MCF 10A (cell line): ENCODE measurements around the gene CMYA5. TPM values are rescaled to one million over a fixed set of nuclear protein-coding genes. Genes with fewer than 3 reads are reported as not detected.

ENCODE experiments used
- BruUV-seq: library from RNA; stranded (reverse); fragments of 400-500 nt; replicated peaks from 2 replicates; lab custom pipeline; 2021; lab: Mats Ljungman, UMichigan
- CTCF ChIA-PET: fragments of 300-600 bp; sonication (Branson Sonifier 250); formaldehyde crosslinking; extraction: SDS; loops from one replicate; lab custom pipeline; 2021; ENCODE audit warnings: antibody characterized with exemption, inconsistent platforms; lab: Yijun Ruan, JAX
- POLR2A ChIA-PET: fragments of 300-600, 350-650 bp; sonication (Branson Sonifier 250); formaldehyde crosslinking; extraction: SDS; loops from one replicate; lab custom pipeline; 2020; ENCODE audit warnings: antibody characterized with exemption, inconsistent platforms; lab: Yijun Ruan, JAX
- DNase-seq: peaks from one replicate; pipeline ENCODE4 v3.0.0-alpha.2; 2018; ENCODE audit not compliant: unreplicated experiment
- H3K27ac Mint-ChIP-seq: one replicate; pipeline ENCODE4 v1.8.0; 2022; ENCODE audit warnings: mild to moderate bottlenecking, low read depth, mixed read lengths; ENCODE audit not compliant: unreplicated experiment
- H3K27me3 Mint-ChIP-seq: one replicate; pipeline ENCODE4 v1.8.0; 2022; ENCODE audit warnings: mixed read lengths; ENCODE audit not compliant: insufficient read depth, unreplicated experiment
- H3K36me3 Mint-ChIP-seq: one replicate; pipeline ENCODE4 v1.8.0; 2022; ENCODE audit warnings: mild to moderate bottlenecking, moderate library complexity, mixed read lengths; ENCODE audit not compliant: insufficient read depth, unreplicated experiment
- H3K4me1 Mint-ChIP-seq: one replicate; pipeline ENCODE4 v1.8.0; 2022; ENCODE audit warnings: mixed read lengths; ENCODE audit not compliant: insufficient read depth, unreplicated experiment
- H3K4me3 Mint-ChIP-seq: one replicate; pipeline ENCODE4 v1.8.0; 2022; ENCODE audit warnings: mild to moderate bottlenecking, moderate library complexity, mixed read lengths; ENCODE audit not compliant: unreplicated experiment
- H3K9me3 Mint-ChIP-seq: one replicate; pipeline ENCODE4 v1.8.0; 2022; ENCODE audit warnings: mixed read lengths; ENCODE audit not compliant: unreplicated experiment
- intact Hi-C: fragments of 100-400 bp; cut with micrococcal nuclease; formaldehyde crosslinking; loops from 2 replicates; pipeline ENCODE4 v1.14.1; 2022
- total RNA-seq: library from RNA; stranded (reverse); gene quantifications from 2 replicates; pipeline ENCODE4 v1.2.3, GENCODE V29; 2022
- TF ChIP-seq, protein P1 (sequence below): fragments of 200-600 bp; IDR thresholded peaks from one replicate; pipeline ENCODE4 v1.8.0; 2022; ENCODE audit warnings: antibody characterized with exemption, mild to moderate bottlenecking; ENCODE audit not compliant: unreplicated experiment

Gene CMYA5
- total RNA-seq, 1 experiment from 2014 or later, result 0.61 TPM

- Mint-ChIP-seq H3K27me3 (peaks cover 13% of the 10 kb centered on the region), H3K36me3 (no peaks in the 10 kb centered on the region), H3K4me1 (no peaks in the 10 kb centered on the region), H3K27ac (no peak overlapping the region), H3K9me3 (no peaks in the 10 kb centered on the region), H3K4me3 (no peak overlapping the region)
- TF ChIP-seq, protein P1, sequence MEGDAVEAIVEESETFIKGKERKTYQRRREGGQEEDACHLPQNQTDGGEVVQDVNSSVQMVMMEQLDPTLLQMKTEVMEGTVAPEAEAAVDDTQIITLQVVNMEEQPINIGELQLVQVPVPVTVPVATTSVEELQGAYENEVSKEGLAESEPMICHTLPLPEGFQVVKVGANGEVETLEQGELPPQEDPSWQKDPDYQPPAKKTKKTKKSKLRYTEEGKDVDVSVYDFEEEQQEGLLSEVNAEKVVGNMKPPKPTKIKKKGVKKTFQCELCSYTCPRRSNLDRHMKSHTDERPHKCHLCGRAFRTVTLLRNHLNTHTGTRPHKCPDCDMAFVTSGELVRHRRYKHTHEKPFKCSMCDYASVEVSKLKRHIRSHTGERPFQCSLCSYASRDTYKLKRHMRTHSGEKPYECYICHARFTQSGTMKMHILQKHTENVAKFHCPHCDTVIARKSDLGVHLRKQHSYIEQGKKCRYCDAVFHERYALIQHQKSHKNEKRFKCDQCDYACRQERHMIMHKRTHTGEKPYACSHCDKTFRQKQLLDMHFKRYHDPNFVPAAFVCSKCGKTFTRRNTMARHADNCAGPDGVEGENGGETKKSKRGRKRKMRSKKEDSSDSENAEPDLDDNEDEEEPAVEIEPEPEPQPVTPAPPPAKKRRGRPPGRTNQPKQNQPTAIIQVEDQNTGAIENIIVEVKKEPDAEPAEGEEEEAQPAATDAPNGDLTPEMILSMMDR, result no peak
- BruUV-seq, result no TSS peak
- ChIA-PET POLR2A (interaction anchor here (0.6 kb wide), 1 partner anchor 379 kb away, joined by 3 read pairs; no protein-coding TSS in a partner anchor), CTCF (no interaction called here)
- no peak for DNase-seq
- intact Hi-C loops, result no loop called here
Observed at GRCh38 chr5:79746642-79747569, 57.3 kb downstream of the CMYA5 start.

- ChIA-PET POLR2A (no interaction called here), CTCF (no interaction called here)
- H3K4me1 Mint-ChIP-seq, result no peaks in the 10 kb centered on the region
- TF ChIP-seq, protein P1, result no peak
- no peaks in the 10 kb centered on the region for H3K36me3 Mint-ChIP-seq
- no peaks in the 10 kb centered on the region for H3K9me3 Mint-ChIP-seq
- peaks cover 13% of the 10 kb centered on the region for H3K27me3 Mint-ChIP-seq
- intact Hi-C loops, result no loop called here
- no TSS peak for BruUV-seq
- no peak for DNase-seq
- no peak overlapping the region for H3K4me3 Mint-ChIP-seq
- H3K27ac Mint-ChIP-seq, result no peak overlapping the region
Observed at GRCh38 chr5:79750611-79751510, 61.2 kb downstream of the CMYA5 start.

DNA sequence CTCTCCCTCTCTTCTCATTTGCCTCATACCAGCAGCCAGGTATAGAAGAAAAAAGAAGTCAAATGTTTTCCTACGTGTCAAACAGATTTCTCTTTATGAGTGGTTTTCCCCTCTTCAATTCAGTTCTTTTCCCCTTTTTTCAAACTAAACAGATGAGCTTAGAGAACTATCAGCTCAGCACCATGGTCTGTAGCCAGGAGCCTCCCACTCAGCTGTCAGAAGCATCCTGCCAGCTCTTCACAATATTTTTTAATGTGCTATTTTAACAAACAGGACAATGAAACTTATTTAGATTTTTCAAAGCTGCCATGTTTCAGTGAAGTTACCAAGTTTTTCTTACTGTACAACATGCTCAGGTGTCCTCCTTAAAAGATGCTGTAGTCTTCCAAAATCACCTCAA, 63.5 kb downstream of the CMYA5 start:
- H3K36me3 Mint-ChIP-seq, result no peaks in the 10 kb centered on the region
- TF ChIP-seq, protein P1, result no peak
- intact Hi-C loops, result no loop called here
- no peak for DNase-seq
- H3K4me3 Mint-ChIP-seq, result no peak overlapping the region
- POLR2A ChIA-PET, result interaction anchor here (0.7 kb wide), 1 partner anchor 120 kb away, joined by 3 read pairs; no protein-coding TSS in a partner anchor
- no peaks in the 10 kb centered on the region for H3K4me1 Mint-ChIP-seq
- no peak overlapping the region for H3K27ac Mint-ChIP-seq
- no peaks in the 10 kb centered on the region for H3K9me3 Mint-ChIP-seq
- CTCF ChIA-PET, result interaction anchor here (1.3 kb wide), 1 partner anchor 330 kb away, joined by 4 read pairs; no protein-coding TSS in a partner anchor
- BruUV-seq, result no TSS peak
- H3K27me3 Mint-ChIP-seq, result peaks cover 13% of the 10 kb centered on the region
